ENCODE data around the gene MYO3A. TPM values are rescaled to one million over a fixed set of nuclear protein-coding genes. Genes with fewer than 3 reads are reported as not detected.

Gene MYO3A
- total RNA-seq, 1 donor from 2014 or later: 0.23 TPM

GRCh38 chr10:25890995-25891394 lies 43.0 kb upstream of the MYO3A start:
- Histone ChIP-seq H3K27me3 (ENCODE audit: insufficient read depth, low read length) (no peaks in the 10 kb centered on the region), H4K20me1 (ENCODE audit: insufficient read depth, low read length) (no peaks in the 10 kb centered on the region), H3K79me2 (ENCODE audit: insufficient read depth, low read length) (no peaks in the 10 kb centered on the region), H2AFZ (ENCODE audit: low read depth, low read length) (no peak overlapping the region), H3K27ac (ENCODE audit: low read depth, low read length) (no peak overlapping the region), H3K4me3 (ENCODE audit: insufficient read depth, low read depth, low read length) (no peak overlapping the region), H3K9ac (ENCODE audit: low read length) (no peak overlapping the region), H3K4me2 (ENCODE audit: low read length) (no peak overlapping the region), H3K4me1 (ENCODE audit: insufficient read depth, low read length) (no peaks in the 10 kb centered on the region), H3K9me3 (ENCODE audit: insufficient read depth, low read depth, low read length) (no peaks in the 10 kb centered on the region), H3K36me3 (ENCODE audit: insufficient read depth, low read length) (no peaks in the 10 kb centered on the region)
- H3K27ac Mint-ChIP-seq (ENCODE audit: unreplicated experiment): no peak overlapping the region
- DNase-seq (ENCODE audit: low read depth): no peak
- no peaks in the 10 kb centered on the region for H3K4me1 Mint-ChIP-seq (ENCODE audit: low read depth, unreplicated experiment)
- no peak for FAIRE-seq
- TF ChIP-seq CTCF (IDR thresholded peaks at IDR 0.05; ENCODE audit: insufficient read depth, low read depth, low read length) (no peak), EZH2 (IDR thresholded peaks at IDR 0.05; ENCODE audit: insufficient read depth, low read length) (no peak)
- peaks cover 8% of the 10 kb centered on the region for H3K27me3 Mint-ChIP-seq (ENCODE audit: low read depth, unreplicated experiment)
- H3K4me3 Mint-ChIP-seq (ENCODE audit: unreplicated experiment): no peak overlapping the region
- H3K9me3 Mint-ChIP-seq (ENCODE audit: unreplicated experiment): peaks cover 7% of the 10 kb centered on the region
- no peaks in the 10 kb centered on the region for H3K36me3 Mint-ChIP-seq (ENCODE audit: low read depth, unreplicated experiment)

GRCh38 chr10:25895856-25896255 lies 38.2 kb upstream of the MYO3A start:
- no peaks in the 10 kb centered on the region for H3K4me1 ChIP-seq (ENCODE audit: insufficient read depth, low read length)
- no peak for FAIRE-seq
- no peaks in the 10 kb centered on the region for H3K4me1 Mint-ChIP-seq (ENCODE audit: low read depth, unreplicated experiment)
- no peaks in the 10 kb centered on the region for H3K36me3 ChIP-seq (ENCODE audit: insufficient read depth, low read length)
- no peaks in the 10 kb centered on the region for H3K9me3 ChIP-seq (ENCODE audit: insufficient read depth, low read depth, low read length)
- no peak overlapping the region for H3K27ac Mint-ChIP-seq (ENCODE audit: unreplicated experiment)
- peaks cover 7% of the 10 kb centered on the region for H3K9me3 Mint-ChIP-seq (ENCODE audit: unreplicated experiment)
- no peak overlapping the region for H3K9ac ChIP-seq (ENCODE audit: low read length)
- no peaks in the 10 kb centered on the region for H3K27me3 ChIP-seq (ENCODE audit: insufficient read depth, low read length)
- H4K20me1 ChIP-seq (ENCODE audit: insufficient read depth, low read length): no peaks in the 10 kb centered on the region
- TF ChIP-seq EZH2 (IDR thresholded peaks at IDR 0.05; ENCODE audit: insufficient read depth, low read length): no peak
- TF ChIP-seq CTCF (IDR thresholded peaks at IDR 0.05; ENCODE audit: insufficient read depth, low read depth, low read length): no peak
- no peak overlapping the region for H3K27ac ChIP-seq (ENCODE audit: low read depth, low read length)
- H3K79me2 ChIP-seq (ENCODE audit: insufficient read depth, low read length): no peaks in the 10 kb centered on the region
- H3K4me3 ChIP-seq (ENCODE audit: insufficient read depth, low read depth, low read length): no peak overlapping the region
- H2AFZ ChIP-seq (ENCODE audit: low read depth, low read length): no peak overlapping the region
- no peak for DNase-seq (ENCODE audit: low read depth)
- H3K4me3 Mint-ChIP-seq (ENCODE audit: unreplicated experiment): no peak overlapping the region
- H3K4me2 ChIP-seq (ENCODE audit: low read length): no peak overlapping the region
- H3K36me3 Mint-ChIP-seq (ENCODE audit: low read depth, unreplicated experiment): no peaks in the 10 kb centered on the region
- peaks cover 4% of the 10 kb centered on the region for H3K27me3 Mint-ChIP-seq (ENCODE audit: low read depth, unreplicated experiment)

- no peak overlapping the region for H3K27ac ChIP-seq (ENCODE audit: low read depth, low read length)
- H3K79me2 ChIP-seq (ENCODE audit: insufficient read depth, low read length): no peaks in the 10 kb centered on the region
- H4K20me1 ChIP-seq (ENCODE audit: insufficient read depth, low read length): no peaks in the 10 kb centered on the region
- DNase-seq (ENCODE audit: low read depth) (no peak), FAIRE-seq (no peak)
- no peak overlapping the region for H3K27ac Mint-ChIP-seq (ENCODE audit: unreplicated experiment)
- no peak overlapping the region for H3K4me3 ChIP-seq (ENCODE audit: insufficient read depth, low read depth, low read length)
- H3K9me3 ChIP-seq (ENCODE audit: insufficient read depth, low read depth, low read length): no peaks in the 10 kb centered on the region
- H3K4me1 ChIP-seq (ENCODE audit: insufficient read depth, low read length): no peaks in the 10 kb centered on the region
- H2AFZ ChIP-seq (ENCODE audit: low read depth, low read length): no peak overlapping the region
- H3K27me3 Mint-ChIP-seq (ENCODE audit: low read depth, unreplicated experiment): peaks cover 4% of the 10 kb centered on the region
- H3K9me3 Mint-ChIP-seq (ENCODE audit: unreplicated experiment): peaks cover 7% of the 10 kb centered on the region
- no peak overlapping the region for H3K4me3 Mint-ChIP-seq (ENCODE audit: unreplicated experiment)
- TF ChIP-seq EZH2 (IDR thresholded peaks at IDR 0.05; ENCODE audit: insufficient read depth, low read length): no peak
- no peak for TF ChIP-seq CTCF (IDR thresholded peaks at IDR 0.05; ENCODE audit: insufficient read depth, low read depth, low read length)
- no peaks in the 10 kb centered on the region for H3K4me1 Mint-ChIP-seq (ENCODE audit: low read depth, unreplicated experiment)
- H3K36me3 ChIP-seq (ENCODE audit: insufficient read depth, low read length): no peaks in the 10 kb centered on the region
- no peaks in the 10 kb centered on the region for H3K27me3 ChIP-seq (ENCODE audit: insufficient read depth, low read length)
- H3K9ac ChIP-seq (ENCODE audit: low read length): no peak overlapping the region
- H3K36me3 Mint-ChIP-seq (ENCODE audit: low read depth, unreplicated experiment): no peaks in the 10 kb centered on the region
- H3K4me2 ChIP-seq (ENCODE audit: low read length): no peak overlapping the region
These were observed 37.6 kb upstream of the MYO3A start for GRCh38 chr10:25896421-25896820.
